A549 (cell line): ENCODE results near the gene RAB39B. TPM values are rescaled to one million over a fixed set of nuclear protein-coding genes. Genes with fewer than 3 reads are reported as not detected.
"Not testable (repeated sequence)": the region's sequence is repeated elsewhere in the genome, so short reads cannot be mapped to it uniquely, and the experiment has no call there.

Source experiments
- ATAC-seq, 2 experiments: fragments of 200-7000 bp in 1 of 2; fragments of >200 bp in 1 of 2; cut with Nextera tagmentation in 1 of 2; cut with Tn5 transposase in 1 of 2; 3 replicates each; pipeline versions ENCODE4 v1.8.0 to v1.9.1; 2018 to 2020; ENCODE audit warnings: mild to moderate bottlenecking in 1 of 2, moderate library complexity in 1 of 2
- CTCF ChIA-PET: fragments of 300-600 bp; sonication (Branson Sonifier 250); formaldehyde crosslinking; extraction: SDS; loops from one replicate; lab custom pipeline; 2021; ENCODE audit warnings: antibody characterized with exemption, inconsistent platforms; lab: Yijun Ruan, JAX
- POLR2A ChIA-PET: fragments of 350-600 bp; formaldehyde crosslinking; extraction: SDS; loops from one replicate; lab custom pipeline; 2021; ENCODE audit warnings: antibody characterized with exemption, inconsistent platforms; lab: Yijun Ruan, JAX
- DNase-seq, 2 experiments: peaks; one replicate each; pipeline versions ENCODE4 v3.0.0 to v3.0.0-alpha.2; 2011 to 2016; ENCODE audit warnings: low read depth in 1 of 2, low spot score in 1 of 2
- FAIRE-seq: peaks from 2 replicates; lab custom pipeline; 2011; peaks lifted over from hg19 to GRCh38; lab: Jason Lieb, UNC
- H3K27ac ChIP-seq, 2 experiments: fragments of >200 bp; sonication (Bioruptor Twin); formaldehyde crosslinking; 3 replicates each; pipeline ENCODE4 v1.5.1; 2016 to 2017
- H3K4me1 ChIP-seq: fragments of >200 bp; sonication (Bioruptor Twin); formaldehyde crosslinking; 3 replicates; pipeline ENCODE4 v1.6.1; 2016
- H3K4me2 ChIP-seq: fragments of >200 bp; sonication (Bioruptor Twin); formaldehyde crosslinking; 3 replicates; pipeline ENCODE4 v1.6.1; 2016
- H3K4me3 ChIP-seq: fragments of >200 bp; sonication (Bioruptor Twin); formaldehyde crosslinking; 3 replicates; pipeline ENCODE4 v1.5.1; 2016
- H3K9me3 ChIP-seq: fragments of >200 bp; sonication (Bioruptor Twin); formaldehyde crosslinking; 3 replicates; pipeline ENCODE4 v1.6.1; 2016
- CEBPB ChIP-seq, 2 experiments: fragments of >200 bp in 1 of 2; sonication (Bioruptor Twin) in 1 of 2; formaldehyde crosslinking in 1 of 2; IDR thresholded peaks; 2 replicates each; pipeline ENCODE4 v1.6.1; 2012 to 2016
- HEYL ChIP-seq: fragments of 250-450 bp; sonication (Bioruptor Pico); IDR thresholded peaks from 2 replicates; pipeline ENCODE4 v1.8.0; 2021; ENCODE audit warnings: mild to moderate bottlenecking, moderate library complexity
- HMGXB4 ChIP-seq: fragments of 250-450 bp; sonication (Bioruptor Pico); IDR thresholded peaks from 2 replicates; pipeline ENCODE4 v1.5.0; 2021; ENCODE audit warnings: mild to moderate bottlenecking, moderate library complexity, borderline replicate concordance
- JUN ChIP-seq, 2 experiments: fragments of >200 bp; sonication (Bioruptor Twin); formaldehyde crosslinking; IDR thresholded peaks; 2 replicates in 1 of 2; 3 replicates in 1 of 2; pipeline ENCODE4 v1.6.1; 2016 to 2017
- MAFK ChIP-seq: fragments of 450-650 bp; IDR thresholded peaks from 2 replicates; pipeline ENCODE4 v1.6.1; 2014; ENCODE audit not compliant: partially characterized antibody
- POLR2AphosphoS2 ChIP-seq: conservative IDR thresholded peaks from 2 replicates; pipeline ENCODE4 v1.6.1; 2012; ENCODE audit warnings: low read length, improper control_type of control experiment, inconsistent platforms
- RARB ChIP-seq: fragments of 250-450 bp; sonication (Bioruptor Pico); IDR thresholded peaks from 2 replicates; pipeline ENCODE4 v1.8.0; 2021; ENCODE audit warnings: mild to moderate bottlenecking, moderate library complexity
- REST ChIP-seq: fragments of 200-600 bp; sonication (generic); IDR thresholded peaks from 2 replicates; pipeline ENCODE4 v1.6.1; 2016; ENCODE audit warnings: antibody characterized with exemption, mild to moderate bottlenecking, moderate library complexity
- RFX5 ChIP-seq: fragments of 450-650 bp; IDR thresholded peaks from 2 replicates; pipeline ENCODE4 v1.7.1; 2014; ENCODE audit warnings: antibody characterized with exemption, mild to moderate bottlenecking, moderate library complexity
- SMC3 ChIP-seq: fragments of >200 bp; sonication (Bioruptor Twin); formaldehyde crosslinking; IDR thresholded peaks from 3 replicates; pipeline ENCODE4 v1.6.1; 2018; ENCODE audit warnings: inconsistent platforms
- TP53 ChIP-seq: fragments of 250-450 bp; sonication (Bioruptor Pico); IDR thresholded peaks from 2 replicates; pipeline ENCODE4 v1.5.0; 2021; ENCODE audit warnings: mild to moderate bottlenecking, moderate library complexity
- ZC3H11A ChIP-seq: fragments of 450-650 bp; IDR thresholded peaks from 2 replicates; pipeline ENCODE4 v1.6.1; 2014; ENCODE audit warnings: antibody characterized with exemption, mild to moderate bottlenecking
- WGBS: methylation state at CpG from one replicate; pipeline ENCODE4 v1.1.6; 2017; ENCODE audit errors: missing lambda C conversion rate; 5-methylcytosine and 5-hydroxymethylcytosine counted together
- polyA plus RNA-seq, 4 experiments: library from polyadenylated mRNA; depleted of rRNA in 3 of 4; stranded (reverse); fragments of >200 nt; fragmentation: RNase III in 1 of 4; extraction: RNeasy Plus Mini Kit Qiagen cat#74134 plus additional on column Dnase treatment in 1 of 4; gene quantifications; 2 replicates in 3 of 4; 3 replicates in 1 of 4; pipeline ENCODE4 v1.2.3, GENCODE V29; 2011 to 2017
- TF ChIP-seq, protein P1 (sequence below): fragments of >200 bp; sonication (Bioruptor Twin); formaldehyde crosslinking; IDR thresholded peaks from 2 replicates; pipeline ENCODE4 v1.6.1; 2016

Gene RAB39B
- polyA plus RNA-seq, 2 of the 4 experiments (the other 2 are of a cell fraction): 0.57 to 4.4 TPM

DNA sequence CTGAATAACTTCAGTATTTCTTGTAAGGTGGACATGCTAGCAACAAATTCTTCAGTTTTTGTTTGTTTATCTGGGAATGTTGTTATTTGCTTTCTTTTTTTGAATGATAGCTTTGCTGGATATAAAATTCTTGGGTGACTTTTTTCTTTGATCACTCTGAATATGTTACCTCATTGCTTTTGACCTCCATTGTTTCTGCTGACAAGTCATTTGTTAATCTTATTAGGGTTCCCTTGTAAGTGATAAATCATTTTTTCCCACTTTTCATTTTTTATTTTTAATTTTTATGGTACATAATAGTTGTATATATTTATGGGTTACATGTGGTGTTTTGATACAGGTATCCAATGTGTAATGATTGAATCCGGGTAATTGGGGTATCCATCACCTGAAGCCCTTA is 6.7 kb upstream of the RAB39B start:
- CTCF ChIA-PET: no interaction called here

GRCh38 chrX:155267995-155268394 is 3.7 kb upstream of the RAB39B start:
- not testable (repeated sequence) for DNase-seq

More for the DNA sequence above, 6.7 kb upstream of the RAB39B start:
- Histone ChIP-seq H3K4me2 (no peak overlapping the region), H3K27ac (no peak overlapping the region), H3K4me1 (no peaks in the 10 kb centered on the region), H3K9me3 (no peaks in the 10 kb centered on the region), H3K4me3 (no peak overlapping the region)
- POLR2A ChIA-PET: no interaction called here
- ATAC-seq (no peak), DNase-seq (no peak), FAIRE-seq (no peak)
- WGBS: 23% methylated on average over 1 of the region's 1 CpG
- peak; percentile 32 for TF ChIP-seq MAFK
- no peak for TF ChIP-seq POLR2AphosphoS2
- TF ChIP-seq CEBPB (IDR thresholded peaks at IDR 0.05): no peak

DNA sequence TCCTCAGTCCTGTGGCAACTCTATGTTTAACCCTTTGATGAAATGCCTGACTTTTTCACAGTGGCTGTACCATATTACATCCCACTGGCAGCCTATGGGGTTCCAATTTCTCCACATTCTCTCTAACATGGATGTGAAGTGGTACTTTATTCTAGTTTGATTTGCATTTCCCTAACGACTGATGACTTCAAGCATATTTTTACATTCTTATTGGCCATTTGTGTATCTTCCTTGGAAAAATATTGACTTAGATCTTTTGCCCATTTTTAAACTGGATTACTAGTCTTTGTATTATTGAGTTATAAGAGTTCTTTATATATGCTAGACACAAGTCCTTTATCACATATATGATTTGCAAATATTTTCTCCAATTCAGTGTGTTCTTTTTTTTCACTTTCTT is 2.1 kb upstream of the RAB39B start:
- peak; percentile 79 for TF ChIP-seq RFX5
- TF ChIP-seq RARB (CRISPR knock-in tag): no peak
- TF ChIP-seq, all 56 proteins: peak for 1

More at GRCh38 chrX:155267995-155268394, 3.7 kb upstream of the RAB39B start:
- H3K27ac ChIP-seq, H3K4me1 ChIP-seq, FAIRE-seq, POLR2A ChIA-PET, H3K4me3 ChIP-seq, H3K9me3 ChIP-seq, H3K4me2 ChIP-seq, CTCF ChIA-PET, ATAC-seq: not testable (repeated sequence)
- 60% methylated on average over 1 of the region's 1 CpG for WGBS

DNA sequence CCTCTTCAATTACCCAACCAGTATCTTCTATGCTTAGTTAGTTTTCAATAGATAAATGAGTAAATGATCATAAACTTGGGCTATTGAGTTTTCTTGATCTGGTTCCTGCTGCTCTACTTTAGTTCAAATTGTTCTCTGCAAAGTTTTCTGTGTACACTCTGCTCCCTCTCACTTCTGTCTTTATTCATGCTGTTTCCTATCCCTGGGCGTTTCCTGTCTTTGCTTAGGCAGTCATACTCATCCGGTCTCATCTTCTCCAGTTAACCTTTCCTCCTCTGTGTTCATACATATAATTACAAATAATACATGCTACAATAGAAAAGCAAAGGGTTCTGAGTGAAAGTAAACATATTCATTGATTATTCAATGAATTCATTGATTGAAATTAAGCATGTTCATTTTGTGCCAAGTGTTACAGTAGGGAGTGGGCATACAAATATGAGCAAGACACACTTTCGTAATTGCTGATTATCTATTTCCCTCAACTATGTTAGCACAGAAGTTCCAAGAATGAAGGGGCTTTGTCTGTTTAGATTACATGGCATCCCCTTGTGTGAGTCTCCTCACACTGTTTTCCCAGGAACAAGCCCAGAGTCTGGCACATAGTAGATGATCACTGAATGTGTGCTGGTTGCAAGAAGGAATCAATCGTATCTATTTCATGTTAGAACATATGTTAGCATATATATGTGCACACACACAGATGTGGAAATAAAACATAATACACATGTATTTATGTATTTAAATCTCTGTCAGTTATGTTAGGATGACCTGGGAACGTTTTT is 1.1 kb downstream of the RAB39B start:
- 49% methylated on average over 5 of the region's 5 CpGs for WGBS
- Histone ChIP-seq H3K4me1 (0 out of 3 replicates have a peak, but pooled peaks cover 3% of the 10 kb centered on the region), H3K4me3 (peak overlapping the region; percentile 55; the same call in 2 of the 3 replicates), H3K27ac (no peak overlapping the region; a peak in 1 of 6 replicates), H3K4me2 (peak overlapping the region; percentile 78), H3K9me3 (no peaks in the 10 kb centered on the region)
- TF ChIP-seq TP53 (CRISPR knock-in tag): no peak
- TF ChIP-seq HEYL (CRISPR knock-in tag): no peak
- TF ChIP-seq SMC3: no peak
- TF ChIP-seq, protein P1, sequence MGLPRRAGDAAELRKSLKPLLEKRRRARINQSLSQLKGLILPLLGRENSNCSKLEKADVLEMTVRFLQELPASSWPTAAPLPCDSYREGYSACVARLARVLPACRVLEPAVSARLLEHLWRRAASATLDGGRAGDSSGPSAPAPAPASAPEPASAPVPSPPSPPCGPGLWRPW: no peak
- no peak for TF ChIP-seq ZC3H11A
- no peak for TF ChIP-seq RARB (CRISPR knock-in tag)
- no peak for TF ChIP-seq JUN (IDR thresholded peaks at IDR 0.05)
- no peak for TF ChIP-seq HMGXB4
- TF ChIP-seq MAFK: no peak
- no peak for TF ChIP-seq REST
- POLR2A ChIA-PET: no interaction called here
- ATAC-seq (no peak), DNase-seq (no peak), FAIRE-seq (peak; percentile 89)
- CTCF ChIA-PET: no interaction called here

More for the DNA sequence above, 2.1 kb upstream of the RAB39B start:
- ATAC-seq (no peak), FAIRE-seq (peak; percentile 89), DNase-seq (no peak)
- 0 out of 3 replicates have a peak, but pooled peaks cover 3% of the 10 kb centered on the region for H3K4me1 ChIP-seq
- WGBS: 8% methylated on average over 1 of the region's 1 CpG
- H3K4me2 ChIP-seq: no peak overlapping the region
- H3K4me3 ChIP-seq: no peak overlapping the region
- H3K9me3 ChIP-seq: no peaks in the 10 kb centered on the region
- CTCF ChIA-PET: no interaction called here
- POLR2A ChIA-PET: no interaction called here
- H3K27ac ChIP-seq: no peak overlapping the region
